MM.1S (cell line): Measurements from ENCODE around the gene ITGB2.

Experiments used
- CTCF ChIP-seq: fragments of 300-600 bp; sonication (generic); IDR thresholded peaks from 2 replicates; pipeline ENCODE4 v1.5.1; 2016; ENCODE audit warnings: antibody characterized with exemption, low read length, mixed read lengths
- EZH2phosphoT487 ChIP-seq: fragments of 300-600 bp; sonication (generic); IDR thresholded peaks from 2 replicates; pipeline ENCODE4 v1.6.1; 2018; ENCODE audit warnings: antibody characterized with exemption, low read length

GRCh38 chr21:44960141-44961092, 39.7 kb upstream of the ITGB2 start:
- TF ChIP-seq EZH2phosphoT487 (no peak), CTCF (no peak)
